SIG-M5 (cell line): Measurements from ENCODE around the gene OR10A2.
"Not testable (repeated sequence)": the region's sequence is repeated elsewhere in the genome, so short reads cannot be mapped to it uniquely, and the experiment has no call there.

ENCODE experiments used
- DNase-seq: peaks from one replicate; lab custom pipeline; 2025; lab: John Stamatoyannopoulos, UW

The OR10A2 gene, protein sequence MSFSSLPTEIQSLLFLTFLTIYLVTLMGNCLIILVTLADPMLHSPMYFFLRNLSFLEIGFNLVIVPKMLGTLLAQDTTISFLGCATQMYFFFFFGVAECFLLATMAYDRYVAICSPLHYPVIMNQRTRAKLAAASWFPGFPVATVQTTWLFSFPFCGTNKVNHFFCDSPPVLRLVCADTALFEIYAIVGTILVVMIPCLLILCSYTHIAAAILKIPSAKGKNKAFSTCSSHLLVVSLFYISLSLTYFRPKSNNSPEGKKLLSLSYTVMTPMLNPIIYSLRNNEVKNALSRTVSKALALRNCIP

DNA sequence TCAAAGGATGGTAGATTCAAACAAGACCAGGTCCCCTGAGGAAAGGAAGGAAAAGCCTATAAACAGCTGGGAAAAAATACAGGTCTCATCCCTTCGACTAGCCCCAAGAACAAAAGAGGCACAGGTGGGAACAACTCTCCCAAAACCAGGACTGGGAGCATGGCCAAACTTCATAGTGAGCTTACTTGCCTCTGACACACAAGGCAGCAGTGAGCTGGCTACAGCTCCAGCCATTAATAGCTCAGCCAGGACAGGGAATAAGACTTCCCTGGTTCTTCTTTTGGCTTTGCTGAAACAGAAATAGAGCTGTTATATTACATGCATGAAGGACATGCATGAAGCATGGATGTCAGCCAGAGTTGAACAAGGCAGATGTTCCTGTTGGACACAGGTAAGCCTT lies at the start of gene OR10A2:
OR10A2 (plus strand) TSS at position 97 of the 400 bp plus-strand sequence. CDS start 6,698 bp downstream, outside the sequence.
- DNase-seq: no peak

DNA sequence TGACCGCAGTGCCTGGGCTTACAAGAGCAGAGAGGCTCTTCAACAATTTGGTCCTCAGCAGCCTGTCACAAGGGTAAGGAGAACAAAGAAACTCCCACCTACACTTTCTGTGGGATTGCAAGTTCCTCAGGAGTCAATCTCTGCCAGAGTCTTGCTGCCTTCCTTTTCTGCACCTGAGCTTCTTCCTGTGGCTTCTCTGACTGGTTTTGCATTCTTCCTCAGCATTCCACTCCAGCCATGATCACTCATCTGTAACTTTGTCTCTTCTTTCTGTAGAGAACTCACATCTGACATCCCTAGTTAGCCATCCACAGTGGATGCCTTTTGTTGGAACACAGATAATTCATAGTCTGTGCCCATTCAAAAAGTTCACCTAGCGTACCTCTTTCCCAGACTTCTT lies 49.2 kb upstream of the OR10A2 start:
- no peak for DNase-seq

DNA sequence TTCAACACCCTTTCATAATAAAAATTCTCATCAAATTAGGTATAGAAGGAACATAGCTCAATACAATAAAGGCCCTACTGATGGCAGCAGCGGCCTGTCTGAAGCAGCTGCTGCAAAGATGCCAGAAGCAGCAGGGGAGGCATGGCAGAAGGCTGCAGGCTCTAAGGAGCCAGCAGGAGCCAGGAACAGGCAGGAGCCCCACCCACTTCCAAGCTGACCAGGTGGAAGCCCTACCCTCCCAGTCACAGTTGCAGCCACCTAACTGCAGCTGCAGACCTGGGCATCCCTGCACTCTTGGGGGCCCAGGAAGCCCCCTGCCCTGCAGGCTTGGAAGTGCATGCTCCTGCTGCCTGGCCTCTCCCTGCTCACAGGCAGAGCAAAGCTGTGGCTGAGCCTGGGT lies 45.2 kb upstream of the OR10A2 start:
- DNase-seq: no peak

DNA sequence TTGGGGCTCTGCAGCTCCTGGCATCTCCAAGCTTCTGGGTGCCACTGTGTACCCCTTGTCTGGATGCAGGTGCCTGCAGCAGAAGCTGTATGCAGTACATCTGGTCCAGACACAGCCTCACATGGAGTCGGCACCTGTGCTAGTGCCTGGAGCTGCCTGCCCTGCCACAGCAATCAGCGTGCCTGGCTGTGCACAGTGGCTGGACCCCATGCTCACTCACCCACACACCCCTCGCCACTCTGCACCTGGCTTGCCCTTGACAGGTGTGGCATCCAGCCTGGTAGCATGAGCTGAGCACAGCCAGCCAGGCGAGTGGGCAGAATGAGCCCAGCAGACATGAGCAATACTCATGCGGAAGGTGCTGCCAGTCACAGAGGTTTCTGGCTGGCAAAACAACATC lies 43.9 kb upstream of the OR10A2 start:
- no peak for DNase-seq

DNA sequence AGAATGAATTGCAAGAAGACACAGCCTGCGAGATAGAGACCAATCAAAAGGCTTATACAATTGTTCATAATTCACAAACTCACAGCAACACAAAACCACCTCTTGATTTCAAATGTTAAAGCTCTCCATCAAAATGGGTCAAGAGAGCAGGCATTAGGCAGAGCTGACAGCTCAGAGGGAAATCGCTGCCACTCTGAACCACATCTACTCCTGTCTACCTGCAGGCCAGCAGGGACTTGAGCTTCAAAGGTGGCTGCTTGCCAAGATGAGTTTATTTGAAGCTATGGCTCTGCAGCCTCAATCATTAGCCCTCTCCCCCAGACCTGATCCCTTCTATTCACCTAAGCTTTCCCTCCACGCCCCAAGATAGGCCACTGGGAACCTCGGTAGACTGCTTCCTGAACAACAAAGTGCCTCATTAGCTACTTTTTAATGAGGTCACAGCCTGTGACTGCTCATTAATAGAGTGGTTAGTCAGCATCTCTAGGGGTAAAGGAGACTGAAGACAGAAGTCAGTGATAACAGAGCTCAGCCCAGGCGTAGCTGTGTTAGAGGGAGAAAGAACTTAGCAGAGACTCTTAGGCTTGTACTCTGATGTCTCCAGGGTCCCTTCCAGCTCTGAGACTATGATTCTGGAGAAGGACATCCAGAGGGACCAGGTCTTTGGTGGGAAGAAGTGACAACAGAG lies 38.6 kb upstream of the OR10A2 start:
- no peak for DNase-seq

DNA sequence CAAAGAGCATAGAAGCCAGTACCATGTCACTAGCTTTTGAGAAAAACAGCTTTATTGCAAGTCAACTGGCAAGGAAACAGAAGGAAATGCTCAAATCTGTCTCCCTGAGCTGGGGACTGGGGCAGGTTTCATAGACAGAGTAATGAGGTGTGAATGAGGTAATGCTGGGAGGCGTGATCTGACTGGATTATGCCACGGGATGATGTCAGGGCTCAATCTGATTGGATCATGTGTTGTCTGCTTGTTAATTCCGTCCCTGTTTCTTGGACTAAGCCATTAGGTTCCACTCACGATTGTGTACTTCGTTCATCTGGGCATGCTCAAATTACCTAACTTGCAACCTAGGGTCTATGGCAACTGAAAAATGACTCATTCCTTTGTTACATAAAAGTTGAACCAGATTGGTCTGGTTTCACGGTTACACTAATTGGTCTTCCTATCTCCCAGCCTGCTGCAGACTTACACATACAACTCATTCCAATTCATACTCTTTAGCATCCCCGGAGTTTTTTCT lies 37.6 kb upstream of the OR10A2 start:
- DNase-seq: no peak

DNA sequence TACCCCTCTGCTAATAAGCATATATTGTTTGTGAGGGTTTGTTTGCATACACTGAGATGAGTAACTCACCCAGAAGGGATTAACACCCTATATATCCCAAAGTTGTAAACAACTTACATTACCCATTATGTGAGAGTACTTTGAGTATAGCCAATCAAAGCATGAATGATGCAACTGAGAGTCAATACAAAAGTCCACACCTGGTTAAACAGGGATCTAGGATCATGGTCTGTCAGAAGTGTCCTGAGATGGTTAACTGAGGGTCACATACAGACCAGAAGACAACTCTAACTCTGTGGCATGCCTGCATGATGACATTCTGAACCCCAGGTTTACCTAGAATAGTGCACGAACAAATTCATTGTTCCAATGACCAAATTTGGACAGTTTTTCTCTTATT lies 34.8 kb upstream of the OR10A2 start:
- DNase-seq: no peak

DNA sequence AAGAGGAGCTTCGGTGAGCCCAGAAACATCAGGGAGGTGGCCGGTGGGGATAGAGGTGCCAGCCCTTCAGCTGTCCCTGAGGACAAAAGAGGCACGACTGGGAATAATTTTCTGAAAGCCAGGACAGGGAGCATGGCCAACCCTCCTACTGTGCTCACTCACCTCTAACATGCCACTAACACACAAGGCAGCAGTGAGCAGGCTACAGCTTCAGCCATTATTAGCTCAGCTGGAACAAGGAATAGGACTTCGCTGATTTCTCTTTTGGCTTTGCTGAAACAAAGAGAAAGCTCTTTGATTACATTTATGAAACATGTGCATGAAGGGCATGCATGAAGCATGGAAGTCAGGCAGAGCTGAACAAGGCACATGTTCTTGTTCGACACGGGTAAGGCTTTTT lies 29.5 kb upstream of the OR10A2 start:
- DNase-seq: no peak

DNA sequence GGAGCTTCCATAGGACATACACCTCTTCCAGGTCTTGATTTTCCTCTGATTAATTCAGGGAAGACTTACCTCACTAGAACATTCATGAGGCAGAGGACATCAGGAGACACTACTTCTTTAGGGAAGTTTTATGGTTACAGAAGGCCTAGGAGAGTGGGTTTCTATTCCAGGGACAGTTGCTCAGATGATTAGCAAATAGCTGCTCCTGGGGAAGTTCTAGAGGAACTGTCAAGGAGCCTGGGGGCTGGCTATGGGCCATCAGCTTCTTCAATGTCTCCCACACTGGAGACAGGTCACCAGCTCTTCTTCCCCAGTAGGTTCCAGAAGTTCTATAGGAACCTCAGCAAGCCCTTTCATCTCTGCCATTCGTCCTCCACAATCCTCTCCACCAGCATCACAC lies 28.8 kb upstream of the OR10A2 start:
- DNase-seq: no peak

DNA sequence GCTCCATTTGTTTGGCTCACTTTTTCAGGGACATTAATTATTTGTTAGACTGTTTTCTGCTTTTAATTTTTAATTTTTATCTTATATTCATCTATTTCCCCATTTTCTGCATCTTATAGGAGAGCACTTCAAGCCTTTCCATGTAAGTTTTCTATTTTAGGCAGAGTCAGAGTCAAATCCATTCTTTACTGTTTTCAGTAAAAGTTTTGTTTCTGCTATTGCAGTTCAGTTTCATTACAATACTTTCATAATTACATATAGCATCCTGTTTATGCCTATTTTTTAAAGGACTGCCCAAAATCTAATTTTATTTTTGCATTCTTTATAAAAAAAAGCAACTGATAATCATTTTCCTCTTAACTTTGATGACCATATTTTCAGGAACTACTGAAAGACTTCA lies 21.2 kb upstream of the OR10A2 start:
- no peak for DNase-seq

DNA sequence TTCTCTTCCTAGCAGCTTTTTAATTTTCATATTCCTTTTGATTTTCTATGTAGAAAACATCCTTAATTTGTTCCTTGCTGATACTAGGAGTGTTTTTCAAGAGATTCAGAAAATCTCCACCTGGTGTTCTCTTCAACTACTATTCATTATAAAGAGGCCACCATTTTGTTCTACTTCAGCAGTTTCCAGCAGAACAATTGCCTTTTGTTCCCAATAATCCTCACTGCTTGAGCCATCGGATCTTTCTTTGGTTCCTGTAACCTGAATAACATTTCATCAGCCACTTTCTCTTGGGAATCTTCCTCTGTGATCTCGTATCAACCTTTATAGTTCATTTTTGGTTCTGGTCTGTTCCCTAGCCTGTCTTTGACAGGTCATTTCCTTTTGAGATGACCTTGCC lies 19.2 kb upstream of the OR10A2 start:
- no peak for DNase-seq

DNA sequence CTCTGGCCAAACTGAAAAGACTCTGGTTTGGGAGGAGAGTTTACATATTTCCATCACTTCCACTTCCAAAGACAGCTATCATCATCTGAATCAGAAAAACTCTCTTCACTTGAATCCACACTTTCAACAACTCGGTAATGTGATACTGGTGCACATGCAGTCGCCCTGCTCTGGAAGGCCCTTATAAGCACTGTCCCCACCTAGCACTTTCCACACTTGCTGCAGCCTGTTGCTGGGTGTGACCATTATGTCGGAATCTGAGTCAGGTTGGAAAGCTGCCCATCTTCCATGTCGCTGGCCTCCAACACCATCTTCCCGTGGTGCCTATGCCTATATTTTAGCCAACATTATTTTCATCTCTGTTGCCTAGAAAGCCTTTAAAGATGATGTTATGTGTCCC lies 18.5 kb upstream of the OR10A2 start:
- DNase-seq: no peak

DNA sequence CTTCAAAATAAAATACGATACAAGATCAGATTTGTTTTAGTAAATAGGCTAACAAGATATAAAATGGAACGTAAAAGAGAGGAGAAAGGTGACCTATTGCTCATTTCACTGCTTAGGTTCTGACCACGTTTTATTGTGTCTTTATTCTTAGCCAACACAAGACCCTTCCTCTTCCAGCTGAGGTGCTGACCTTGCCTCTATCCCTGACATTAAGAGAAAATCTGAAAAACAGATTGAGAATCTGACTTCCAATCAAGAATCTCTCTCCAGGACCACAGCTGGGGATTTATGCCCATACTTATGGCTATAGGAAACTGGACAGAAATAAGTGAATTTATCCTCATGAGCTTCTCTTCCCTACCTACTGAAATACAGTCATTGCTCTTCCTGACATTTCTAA lies 17.5 kb upstream of the OR10A2 start, which contains the start of gene OR10A5:
OR10A5 (plus strand) TSS at position 301 of the 400 bp plus-strand sequence; CDS start at position 301, 0 bp downstream.
- no peak for DNase-seq

DNA sequence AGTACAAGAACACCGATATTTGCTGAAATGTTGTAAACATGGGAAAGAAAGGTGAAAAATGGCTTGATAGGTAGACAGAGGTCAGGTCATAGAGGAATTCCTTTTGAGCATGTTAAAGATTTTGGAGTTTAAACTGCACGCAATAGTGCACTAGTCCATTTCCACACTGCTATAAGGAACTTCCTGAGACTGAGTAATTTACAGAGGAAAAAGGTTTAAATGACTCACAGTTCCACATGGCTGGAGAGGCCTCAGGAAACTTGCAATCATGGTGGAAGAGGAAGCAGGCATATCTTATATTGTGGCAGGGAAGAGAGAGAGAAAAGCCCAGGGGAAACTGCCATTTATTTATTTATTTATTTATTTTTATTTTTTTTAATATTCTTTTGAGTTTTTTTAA lies 12.3 kb upstream of the OR10A2 start:
- DNase-seq: no peak

DNA sequence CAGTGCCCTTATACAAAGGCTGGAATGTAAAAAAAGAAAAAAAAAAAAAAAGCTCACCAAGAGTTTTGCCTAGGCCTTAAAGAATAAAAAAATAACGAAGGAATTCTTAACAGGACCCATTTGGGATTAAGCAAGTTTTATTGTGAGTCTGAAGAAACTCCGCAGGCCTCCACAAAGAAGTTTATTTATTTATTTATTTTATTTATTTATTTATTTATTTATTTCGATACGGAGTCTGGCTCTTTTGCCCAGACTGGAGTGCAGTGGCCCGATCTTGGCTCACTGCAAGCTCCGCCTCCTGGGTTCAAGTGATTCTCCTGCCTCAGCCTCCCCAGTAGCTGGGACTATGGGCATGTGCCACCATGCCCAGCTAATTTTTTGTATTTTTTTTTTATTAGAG lies 8.1 kb upstream of the OR10A2 start:
- DNase-seq: not testable (repeated sequence)

DNA sequence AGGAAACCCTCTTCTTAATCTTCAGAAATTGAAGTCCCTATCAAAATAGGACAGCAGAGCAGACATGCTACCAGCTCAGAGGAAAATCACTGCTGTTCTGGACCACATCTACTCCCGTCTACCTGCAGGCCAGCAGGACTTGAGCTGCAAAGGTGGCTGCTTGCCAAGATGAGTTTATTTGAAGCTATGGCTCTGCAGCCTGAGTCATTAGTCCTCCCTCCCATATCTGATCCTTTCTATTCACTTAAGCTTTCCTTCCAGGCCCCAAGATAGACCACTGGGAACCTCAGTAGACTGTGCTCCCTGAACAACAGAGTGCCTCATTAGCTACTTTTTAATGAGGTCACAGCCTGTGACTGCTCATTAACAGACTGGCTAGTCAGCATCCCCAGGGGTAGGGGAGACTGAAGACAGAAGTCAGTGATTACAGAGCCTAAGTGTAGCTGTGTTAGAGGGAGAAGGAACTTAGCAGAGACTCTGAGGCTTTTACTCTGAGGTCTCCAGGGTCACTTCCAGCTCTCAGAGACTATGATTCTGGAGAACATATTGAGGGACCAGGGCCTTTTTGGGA lies 6.8 kb upstream of the OR10A2 start:
- no peak for DNase-seq

DNA sequence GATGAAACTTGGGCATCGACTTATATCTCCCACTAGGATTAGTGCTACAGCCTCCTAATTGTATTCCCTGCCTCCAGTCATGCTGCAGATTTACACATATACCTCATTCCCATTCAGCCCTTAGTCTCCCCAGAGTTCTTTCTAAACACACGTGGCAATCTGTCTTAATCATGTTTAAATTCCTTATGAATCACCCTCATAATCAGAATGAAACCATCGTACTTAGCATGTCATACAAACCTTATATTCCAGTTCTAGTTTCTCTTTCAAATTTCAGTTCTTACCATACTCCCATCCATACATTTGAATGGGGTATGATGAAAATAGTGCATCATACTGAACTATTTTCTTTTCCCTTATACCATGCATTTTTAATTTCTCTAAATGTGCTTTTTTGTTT lies 6.0 kb upstream of the OR10A2 start:
- no peak for DNase-seq

DNA sequence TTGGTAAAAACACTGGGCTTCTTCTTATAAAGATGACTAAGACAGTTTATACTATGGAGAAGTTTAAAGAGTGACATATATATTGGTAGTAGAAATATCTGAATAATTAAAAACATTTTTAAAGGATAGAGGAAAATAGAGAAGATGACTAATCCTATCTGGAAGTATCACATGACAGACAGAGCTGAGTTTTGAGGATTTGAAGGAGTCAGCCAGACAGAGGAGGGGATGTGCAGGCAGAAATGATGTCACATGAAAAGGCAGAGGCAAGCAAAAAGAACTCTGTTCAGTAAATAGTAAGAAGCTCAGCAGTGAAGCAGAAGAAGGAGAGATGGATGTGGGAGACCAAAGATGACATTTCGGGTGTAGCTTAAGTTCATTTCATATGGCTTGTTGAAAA lies 1.6 kb downstream of the OR10A2 start:
- DNase-seq: no peak

DNA sequence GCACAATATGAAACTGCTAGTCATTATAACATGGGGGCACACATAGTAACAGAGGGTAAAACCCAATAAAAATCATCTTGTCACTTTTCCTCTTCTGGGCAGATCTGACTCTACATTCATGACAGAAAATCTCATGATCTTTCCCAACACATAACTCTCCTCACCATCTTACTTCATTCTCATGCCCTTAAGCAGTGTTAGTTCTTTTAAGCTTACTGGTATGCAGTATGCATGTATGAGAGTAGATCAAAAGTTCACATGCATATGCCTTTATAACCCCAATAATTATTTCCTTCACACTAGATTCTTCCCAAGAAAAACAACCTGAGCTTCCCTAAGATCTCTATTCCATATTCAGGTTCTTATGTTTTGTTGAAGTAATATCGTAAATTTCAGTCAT lies 8.4 kb downstream of the OR10A2 start:
- DNase-seq: no peak

DNA sequence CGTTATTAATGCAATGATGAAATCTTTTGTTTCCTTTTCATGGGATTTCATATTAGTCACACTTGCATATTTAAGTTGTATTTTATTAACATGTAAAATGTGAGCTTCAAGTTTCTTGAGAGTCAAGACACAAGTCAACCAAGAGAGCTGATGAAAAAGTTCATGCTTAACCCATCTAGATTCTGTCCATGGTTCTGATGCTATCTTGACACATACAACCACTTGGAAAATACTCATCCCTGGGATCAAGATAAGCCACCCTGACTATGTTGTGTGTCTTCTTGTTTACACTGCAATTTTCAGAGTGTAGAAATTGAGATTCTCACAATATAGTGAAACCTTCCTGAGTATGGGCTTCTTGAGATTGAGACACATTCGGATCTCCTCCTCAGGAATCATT lies 12.9 kb downstream of the OR10A2 start:
- DNase-seq: no peak

DNA sequence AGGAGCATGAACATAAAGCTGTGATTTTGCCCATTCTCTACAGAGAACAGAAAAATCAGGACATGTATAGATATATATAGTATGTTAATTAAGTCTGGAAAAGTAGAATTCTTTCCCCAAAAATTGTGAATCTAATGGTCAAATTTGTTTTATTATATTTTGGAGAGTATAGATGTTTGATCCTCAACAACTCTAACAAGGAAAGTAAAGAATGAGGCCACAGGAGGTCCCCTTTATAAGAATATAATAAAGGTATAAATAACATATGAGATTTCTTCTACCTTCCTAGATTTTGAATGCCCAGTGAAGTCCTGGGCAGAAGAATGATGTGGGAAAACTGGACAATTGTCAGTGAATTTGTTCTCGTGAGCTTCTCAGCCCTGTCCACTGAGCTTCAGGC lies 13.5 kb downstream of the OR10A2 start, which contains the start of gene OR10A4:
OR10A4 (plus strand) TSS at position 301 of the 400 bp plus-strand sequence; CDS start at position 324, 23 bp downstream.
- DNase-seq: no peak

DNA sequence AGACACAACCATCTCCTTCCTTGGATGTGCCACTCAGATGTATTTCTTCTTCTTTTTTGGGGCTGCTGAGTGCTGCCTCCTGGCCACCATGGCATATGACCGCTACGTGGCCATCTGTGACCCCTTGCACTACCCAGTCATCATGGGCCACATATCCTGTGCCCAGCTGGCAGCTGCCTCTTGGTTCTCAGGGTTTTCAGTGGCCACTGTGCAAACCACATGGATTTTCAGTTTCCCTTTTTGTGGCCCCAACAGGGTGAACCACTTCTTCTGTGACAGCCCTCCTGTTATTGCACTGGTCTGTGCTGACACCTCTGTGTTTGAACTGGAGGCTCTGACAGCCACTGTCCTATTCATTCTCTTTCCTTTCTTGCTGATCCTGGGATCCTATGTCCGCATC lies 14.1 kb downstream of the OR10A2 start:
- DNase-seq: no peak

DNA sequence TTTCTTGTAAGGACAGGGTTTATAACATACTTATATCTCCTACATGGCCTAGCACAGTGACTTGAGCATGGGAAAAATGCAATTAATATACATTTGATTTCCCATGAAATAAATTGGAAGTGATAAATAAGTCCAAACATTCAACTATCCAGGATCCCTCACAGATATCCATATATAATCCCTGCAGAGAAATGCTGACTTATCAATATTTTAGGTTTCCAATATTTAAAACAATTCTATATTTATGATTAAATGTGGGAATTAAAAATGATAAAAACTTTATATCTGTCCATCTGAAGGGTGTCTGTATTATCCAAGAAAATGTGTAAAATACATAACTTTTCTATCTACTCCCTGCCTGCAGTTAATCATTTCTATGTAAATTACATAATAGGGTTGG lies 19.9 kb downstream of the OR10A2 start:
- no peak for DNase-seq
